ENCODE data around the gene TFE3.

TFE3 gene

DNA sequence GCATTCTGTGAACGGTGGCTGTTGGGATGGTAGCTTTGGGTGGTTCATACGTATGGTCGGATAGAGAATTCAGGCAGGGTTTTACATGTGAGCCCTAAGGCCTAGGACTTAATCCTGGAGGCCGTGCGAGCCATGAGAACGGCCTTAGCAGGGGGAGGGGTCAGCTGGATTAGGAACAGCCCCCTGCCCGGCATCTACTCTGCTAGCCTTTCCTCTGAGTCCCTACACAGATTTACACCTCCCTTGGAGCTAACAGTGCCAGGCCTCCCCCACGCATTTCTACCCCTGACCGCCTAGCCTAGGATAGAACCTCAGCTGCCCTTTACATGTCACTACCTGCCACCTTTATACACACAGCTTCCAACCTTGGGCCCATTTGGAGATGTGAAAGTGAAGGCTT is 23.5 kb upstream of the TFE3 start:
- TF ChIP-seq, protein P1, sequence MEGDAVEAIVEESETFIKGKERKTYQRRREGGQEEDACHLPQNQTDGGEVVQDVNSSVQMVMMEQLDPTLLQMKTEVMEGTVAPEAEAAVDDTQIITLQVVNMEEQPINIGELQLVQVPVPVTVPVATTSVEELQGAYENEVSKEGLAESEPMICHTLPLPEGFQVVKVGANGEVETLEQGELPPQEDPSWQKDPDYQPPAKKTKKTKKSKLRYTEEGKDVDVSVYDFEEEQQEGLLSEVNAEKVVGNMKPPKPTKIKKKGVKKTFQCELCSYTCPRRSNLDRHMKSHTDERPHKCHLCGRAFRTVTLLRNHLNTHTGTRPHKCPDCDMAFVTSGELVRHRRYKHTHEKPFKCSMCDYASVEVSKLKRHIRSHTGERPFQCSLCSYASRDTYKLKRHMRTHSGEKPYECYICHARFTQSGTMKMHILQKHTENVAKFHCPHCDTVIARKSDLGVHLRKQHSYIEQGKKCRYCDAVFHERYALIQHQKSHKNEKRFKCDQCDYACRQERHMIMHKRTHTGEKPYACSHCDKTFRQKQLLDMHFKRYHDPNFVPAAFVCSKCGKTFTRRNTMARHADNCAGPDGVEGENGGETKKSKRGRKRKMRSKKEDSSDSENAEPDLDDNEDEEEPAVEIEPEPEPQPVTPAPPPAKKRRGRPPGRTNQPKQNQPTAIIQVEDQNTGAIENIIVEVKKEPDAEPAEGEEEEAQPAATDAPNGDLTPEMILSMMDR (IDR thresholded peaks at IDR 0.05; ENCODE audit: low read depth, low read length) = no peak

DNA sequence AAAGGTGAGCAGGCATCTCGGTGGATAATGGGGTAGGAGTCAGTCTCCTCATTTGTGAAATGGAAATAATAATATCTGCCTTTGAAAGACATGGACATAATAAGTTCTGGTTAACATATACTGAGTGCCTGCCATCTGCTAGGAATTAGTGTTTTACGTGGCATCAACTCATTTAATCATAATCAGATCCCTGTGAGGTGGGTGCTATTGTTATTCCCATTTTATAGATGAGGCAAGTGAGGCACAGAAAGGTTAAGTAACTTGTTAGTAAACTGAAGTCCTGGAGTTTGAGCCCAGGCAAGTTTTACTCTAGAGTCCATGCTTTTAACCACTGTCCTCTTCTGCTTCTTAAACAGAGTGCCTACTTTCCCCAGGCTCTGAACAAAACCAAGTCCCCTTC is 23.1 kb upstream of the TFE3 start:
- no peak overlapping the region for H3K4me3 ChIP-seq (ENCODE audit: low read depth, low read length)
- TF ChIP-seq, protein P1 (IDR thresholded peaks at IDR 0.05; ENCODE audit: low read depth, low read length) = no peak

More for the DNA sequence above, 23.5 kb upstream of the TFE3 start:
- H3K4me3 ChIP-seq (ENCODE audit: low read depth, low read length) = no peak overlapping the region

DNA sequence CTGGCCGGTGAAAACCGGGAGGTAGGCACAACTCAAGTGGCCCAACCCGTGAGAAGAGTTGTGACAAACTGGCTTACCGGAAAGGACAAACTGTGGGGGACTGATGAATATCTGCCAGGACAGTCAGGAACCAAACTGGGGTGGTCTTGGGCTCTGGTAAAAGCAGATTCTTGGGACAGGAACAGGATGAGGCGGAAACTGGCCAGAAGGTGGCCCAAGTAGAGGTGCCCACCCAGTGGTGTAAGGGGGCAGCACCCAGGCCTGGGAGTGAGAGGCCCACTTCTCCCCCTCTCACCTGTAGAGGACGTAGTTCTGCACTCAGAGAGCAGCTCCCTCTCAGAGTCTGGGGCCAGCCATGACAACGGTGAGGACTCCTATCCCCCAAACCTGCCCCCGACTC is 21.6 kb upstream of the TFE3 start:
- TF ChIP-seq, protein P1 (IDR thresholded peaks at IDR 0.05; ENCODE audit: low read depth, low read length) = no peak
- H3K4me3 ChIP-seq (ENCODE audit: low read depth, low read length) = no peak overlapping the region

DNA sequence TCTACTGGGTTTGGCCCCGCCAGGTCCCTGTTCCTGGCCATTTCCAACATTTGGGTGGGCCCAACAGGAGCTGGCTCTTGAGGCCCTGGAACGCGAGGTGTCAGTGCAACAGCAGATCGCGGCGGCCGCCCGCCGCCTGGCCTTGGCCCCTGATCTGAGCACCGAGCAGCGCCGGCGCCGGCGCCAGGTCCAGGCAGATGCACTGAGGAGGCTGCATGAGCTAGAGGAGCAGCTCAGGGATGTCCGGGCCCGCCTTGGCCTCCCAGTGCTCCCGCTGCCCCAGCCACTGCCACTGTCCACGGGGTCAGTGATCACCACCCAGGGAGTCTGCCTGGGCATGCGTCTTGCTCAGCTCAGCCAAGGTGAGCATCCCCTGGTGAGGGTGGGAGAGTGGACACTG is 21.1 kb upstream of the TFE3 start:
- H3K4me3 ChIP-seq (ENCODE audit: low read depth, low read length) = no peak overlapping the region
- TF ChIP-seq, protein P1 (IDR thresholded peaks at IDR 0.05; ENCODE audit: low read depth, low read length) = no peak

DNA sequence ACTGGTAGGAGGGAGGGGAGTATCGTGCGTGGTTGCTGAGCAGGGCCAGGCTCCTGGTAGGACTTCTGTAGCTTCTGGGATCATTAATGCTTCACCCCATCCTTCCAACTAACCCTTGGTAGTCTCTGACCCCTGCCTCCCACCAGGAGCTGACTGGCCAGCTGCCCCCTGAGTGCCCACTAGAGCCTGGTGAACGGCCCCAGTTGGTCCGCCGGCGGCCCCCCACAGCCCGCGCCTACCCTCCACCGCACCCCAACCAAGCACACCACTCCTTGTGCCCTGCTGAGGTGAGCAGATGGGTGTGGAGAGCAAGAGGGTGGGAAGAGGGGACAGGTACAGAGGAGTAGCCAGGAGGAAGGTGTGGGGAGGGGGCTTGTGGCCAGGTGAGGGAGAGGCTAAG is 20.6 kb upstream of the TFE3 start:
- no peak overlapping the region for H3K4me3 ChIP-seq (ENCODE audit: low read depth, low read length)
- TF ChIP-seq, protein P1 (IDR thresholded peaks at IDR 0.05; ENCODE audit: low read depth, low read length) = no peak

DNA sequence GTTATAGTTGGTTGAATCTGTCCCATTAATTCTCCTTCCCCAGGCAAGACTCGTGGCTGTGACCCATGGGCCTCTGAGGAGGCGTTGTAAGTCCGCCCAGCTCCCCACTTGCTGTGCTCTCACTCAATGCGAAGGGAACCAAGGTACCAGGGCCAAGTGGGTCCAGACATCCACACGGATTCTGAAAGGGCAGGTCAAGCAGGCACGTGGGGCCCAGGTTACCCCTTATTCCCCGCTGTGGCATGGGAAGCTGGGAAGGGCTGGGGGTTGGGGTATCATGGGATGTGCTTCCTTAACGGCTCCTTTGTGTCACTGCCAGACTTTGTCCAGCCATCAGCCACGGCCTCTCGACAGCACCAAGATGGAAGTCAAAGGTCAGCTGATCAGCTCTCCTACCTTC is 18.8 kb upstream of the TFE3 start:
- TF ChIP-seq, protein P1 (IDR thresholded peaks at IDR 0.05; ENCODE audit: low read depth, low read length) = no peak

DNA sequence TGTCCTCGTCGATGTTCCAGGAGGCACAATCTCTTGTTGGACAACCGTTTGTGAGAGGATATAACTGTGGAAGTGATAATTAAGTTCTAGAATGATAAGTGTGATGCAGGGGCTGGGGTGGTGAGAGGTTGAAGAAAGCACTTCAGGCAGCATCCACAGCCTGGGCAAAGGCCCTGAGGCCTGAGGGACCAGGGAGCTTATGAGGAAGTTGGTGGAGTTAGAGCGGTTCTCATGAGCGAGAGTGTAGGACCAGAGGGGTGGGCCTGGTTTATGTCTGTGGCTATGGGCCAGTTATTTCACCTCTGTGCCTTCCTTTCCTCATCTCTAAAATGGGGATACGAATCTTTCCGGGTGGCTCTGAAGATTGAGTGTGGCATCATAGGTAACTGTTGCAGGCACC is 18.3 kb upstream of the TFE3 start:
- no peak overlapping the region for H3K4me3 ChIP-seq (ENCODE audit: low read depth, low read length)
- TF ChIP-seq, protein P1 (IDR thresholded peaks at IDR 0.05; ENCODE audit: low read depth, low read length) = no peak

More for the DNA sequence above, 18.8 kb upstream of the TFE3 start:
- H3K4me3 ChIP-seq (ENCODE audit: low read depth, low read length) = no peak overlapping the region
